SU-DHL-6 (cell line): Measurements from ENCODE around the gene MAN2A1.

Experiments
- CTCF ChIP-seq: fragments of 200-600 bp; sonication (generic); IDR thresholded peaks from one replicate; pipeline ENCODE4 v1.5.1; 2017; ENCODE audit warnings: antibody characterized with exemption, mild to moderate bottlenecking, low read length, moderate library complexity; ENCODE audit not compliant: insufficient read depth, poor library complexity, severe bottlenecking
- EZH2phosphoT487 ChIP-seq: fragments of 200-600 bp; sonication (generic), shearing (Covaris generic); conservative IDR thresholded peaks from 2 replicates; pipeline ENCODE4 v1.6.1; 2018; ENCODE audit warnings: mild to moderate bottlenecking, antibody characterized with exemption, low read length, moderate library complexity, mixed read lengths

- no peak for TF ChIP-seq CTCF
- TF ChIP-seq EZH2phosphoT487 = no peak
Measured at GRCh38 chr5:109898269-109899162, 208.8 kb downstream of the MAN2A1 start.
